CD4-positive, alpha-beta T cell (primary cell): ENCODE measurements around the gene VSNL1. TPM values are rescaled to one million over a fixed set of nuclear protein-coding genes. Genes with fewer than 3 reads are reported as not detected.

Experiments used
- ATAC-seq: fragments of 200-7000 bp; cut with Tn5 transposase; one replicate; pipeline ENCODE4 v1.10.0; 2022; ENCODE audit warnings: mild to moderate bottlenecking; ENCODE audit not compliant: poor library complexity
- CTCF ChIA-PET: fragments of 350-600 bp; sonication (Branson Sonifier 250); formaldehyde crosslinking; loops from one replicate; lab custom pipeline; 2021; ENCODE audit warnings: antibody characterized with exemption, inconsistent platforms; lab: Charles Lee
- POLR2A ChIA-PET: fragments of 350-600 bp; sonication (Branson Sonifier 250); formaldehyde crosslinking; loops from one replicate; lab custom pipeline; 2021; ENCODE audit warnings: antibody characterized with exemption, inconsistent platforms; lab: Charles Lee
- DNase-seq, 14 experiments: peaks; one replicate each; pipeline ENCODE4 v3.0.0-alpha.2; 2013 to 2020; ENCODE audit warnings: mixed read lengths in 2 of 14
- H3K27ac ChIP-seq, 2 donors: one replicate each; pipeline versions ENCODE4 v1.5.1 to v1.7.0; 2013; ENCODE audit warnings: low read length in 2 of 2, low read depth in 1 of 2, mild to moderate bottlenecking in 1 of 2
- H3K27me3 ChIP-seq, 2 experiments: 1 replicate in 1 of 2; 2 replicates in 1 of 2; pipeline versions ENCODE4 v1.6.1 to v1.7.0; 2013; ENCODE audit warnings: low read length in 2 of 2, control low read depth in 1 of 2, mild to moderate bottlenecking in 1 of 2, moderate library complexity in 1 of 2; ENCODE audit not compliant: insufficient read depth in 2 of 2, control insufficient read depth in 1 of 2
- H3K36me3 ChIP-seq: one replicate; pipeline ENCODE4 v1.6.1; 2013; ENCODE audit warnings: low read length, control low read depth; ENCODE audit not compliant: insufficient read depth
- H3K4me1 ChIP-seq: one replicate; pipeline ENCODE4 v1.6.1; 2013; ENCODE audit warnings: low read length, control low read depth; ENCODE audit not compliant: insufficient read depth
- H3K4me3 ChIP-seq: one replicate; pipeline ENCODE4 v1.5.1; 2013; ENCODE audit warnings: mild to moderate bottlenecking, low read length, moderate library complexity
- H3K9me3 ChIP-seq, 2 experiments: 1 replicate in 1 of 2; 2 replicates in 1 of 2; pipeline versions ENCODE4 v1.6.1 to v1.7.0; 2013; ENCODE audit warnings: low read length in 2 of 2, mild to moderate bottlenecking in 2 of 2, control low read depth in 1 of 2, moderate library complexity in 1 of 2; ENCODE audit not compliant: control insufficient read depth in 1 of 2, insufficient read depth in 1 of 2
- H3K27ac Mint-ChIP-seq: one replicate; pipeline ENCODE4 v1.8.0; 2020; ENCODE audit warnings: mixed read lengths
- H3K27me3 Mint-ChIP-seq: one replicate; pipeline ENCODE4 v1.8.0; 2021; ENCODE audit warnings: mixed read lengths
- H3K36me3 Mint-ChIP-seq: one replicate; pipeline ENCODE4 v1.8.0; 2021; ENCODE audit warnings: low read depth, mixed read lengths
- H3K4me1 Mint-ChIP-seq: one replicate; pipeline ENCODE4 v1.8.0; 2021; ENCODE audit warnings: low read depth, mixed read lengths
- H3K4me3 Mint-ChIP-seq: one replicate; pipeline ENCODE4 v1.8.0; 2020; ENCODE audit warnings: mild to moderate bottlenecking, mixed read lengths
- H3K9me3 Mint-ChIP-seq: one replicate; pipeline ENCODE4 v1.8.0; 2020; ENCODE audit warnings: mixed read lengths
- intact Hi-C, 2 experiments: fragments of 100-400 bp; cut with DNase I in 1 of 2; cut with micrococcal nuclease in 1 of 2; formaldehyde crosslinking; loops; one replicate each; pipeline versions ENCODE4 v1.15.1 to v1.9.0; 2023 to 2025; cut with DNase I, micrococcal nuclease
- total RNA-seq, 174 experiments: library from RNA in 2 of 174; stranded (reverse) in 2 of 174; gene quantifications; one replicate each; pipeline ENCODE4 v1.2.3 and lab custom pipeline; 2021 to 2026
- TF ChIP-seq, protein P1 (sequence below): fragments of 200-600 bp; IDR thresholded peaks from one replicate; pipeline ENCODE4 v1.8.0; 2022; ENCODE audit warnings: antibody characterized with exemption, mild to moderate bottlenecking

The VSNL1 gene
- total RNA-seq, 2 experiments from 2014 or later = not detected

DNA sequence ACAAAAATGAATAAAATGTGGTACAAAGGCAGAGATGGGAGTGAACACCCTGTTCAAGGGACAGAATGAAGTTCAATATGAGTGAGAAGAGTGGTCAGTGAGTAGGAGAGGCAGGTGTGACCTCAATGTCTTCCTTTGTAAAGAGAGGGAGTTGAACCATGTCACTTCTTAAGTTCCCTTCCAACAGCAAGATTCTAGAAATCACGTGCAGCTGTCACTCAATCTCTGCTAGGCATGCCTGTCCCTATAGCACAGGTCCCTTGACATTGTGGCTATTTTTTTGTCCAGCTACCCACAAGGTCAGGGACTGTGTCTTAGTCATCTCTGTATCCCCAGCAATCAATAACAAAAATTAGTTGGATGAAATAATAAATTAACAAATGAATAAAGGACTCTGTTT is 66.9 kb downstream of the VSNL1 start:
- Histone ChIP-seq H3K4me1 (no peaks in the 10 kb centered on the region), H3K9me3 (no peaks in the 10 kb centered on the region), H3K4me3 (no peak overlapping the region), H3K27me3 (no peaks in the 10 kb centered on the region), H3K36me3 (no peaks in the 10 kb centered on the region), H3K27ac (no peak overlapping the region)
- no peak for ATAC-seq
- H3K36me3 Mint-ChIP-seq = no peaks in the 10 kb centered on the region
- H3K27me3 Mint-ChIP-seq = peaks cover 23% of the 10 kb centered on the region
- no peaks in the 10 kb centered on the region for H3K4me1 Mint-ChIP-seq
- no peak overlapping the region for H3K4me3 Mint-ChIP-seq
- TF ChIP-seq, protein P1, sequence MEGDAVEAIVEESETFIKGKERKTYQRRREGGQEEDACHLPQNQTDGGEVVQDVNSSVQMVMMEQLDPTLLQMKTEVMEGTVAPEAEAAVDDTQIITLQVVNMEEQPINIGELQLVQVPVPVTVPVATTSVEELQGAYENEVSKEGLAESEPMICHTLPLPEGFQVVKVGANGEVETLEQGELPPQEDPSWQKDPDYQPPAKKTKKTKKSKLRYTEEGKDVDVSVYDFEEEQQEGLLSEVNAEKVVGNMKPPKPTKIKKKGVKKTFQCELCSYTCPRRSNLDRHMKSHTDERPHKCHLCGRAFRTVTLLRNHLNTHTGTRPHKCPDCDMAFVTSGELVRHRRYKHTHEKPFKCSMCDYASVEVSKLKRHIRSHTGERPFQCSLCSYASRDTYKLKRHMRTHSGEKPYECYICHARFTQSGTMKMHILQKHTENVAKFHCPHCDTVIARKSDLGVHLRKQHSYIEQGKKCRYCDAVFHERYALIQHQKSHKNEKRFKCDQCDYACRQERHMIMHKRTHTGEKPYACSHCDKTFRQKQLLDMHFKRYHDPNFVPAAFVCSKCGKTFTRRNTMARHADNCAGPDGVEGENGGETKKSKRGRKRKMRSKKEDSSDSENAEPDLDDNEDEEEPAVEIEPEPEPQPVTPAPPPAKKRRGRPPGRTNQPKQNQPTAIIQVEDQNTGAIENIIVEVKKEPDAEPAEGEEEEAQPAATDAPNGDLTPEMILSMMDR = no peak
- H3K9me3 Mint-ChIP-seq = no peaks in the 10 kb centered on the region
- ChIA-PET CTCF (no interaction called here), POLR2A (no interaction called here)
- no peak overlapping the region for H3K27ac Mint-ChIP-seq
- intact Hi-C loops = no loop called here
- DNase-seq = no peak

DNA sequence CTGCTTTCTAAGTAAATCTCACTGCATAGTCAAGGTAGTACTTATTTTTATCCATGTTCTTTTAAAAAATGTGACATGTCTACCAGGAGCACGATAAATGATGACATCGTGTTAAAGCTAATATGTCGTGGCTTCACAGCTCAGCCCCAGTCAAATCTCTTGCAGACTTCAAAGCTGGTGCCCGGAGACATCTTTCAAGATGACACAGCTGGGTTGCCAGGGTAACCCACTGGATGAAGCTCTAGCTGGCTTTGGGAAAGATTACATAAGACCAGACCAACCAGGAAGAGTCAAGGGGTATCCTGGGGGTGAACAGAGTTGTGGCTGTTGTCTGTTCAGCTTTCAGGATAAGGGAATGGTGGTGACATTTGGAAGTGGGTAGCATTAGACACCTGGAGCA is 67.8 kb downstream of the VSNL1 start:
- DNase-seq = no peak
- H3K4me1 Mint-ChIP-seq = no peaks in the 10 kb centered on the region
- H3K27me3 Mint-ChIP-seq = peaks cover 23% of the 10 kb centered on the region
- no peak overlapping the region for H3K4me3 ChIP-seq
- H3K36me3 ChIP-seq = no peaks in the 10 kb centered on the region
- no peaks in the 10 kb centered on the region for H3K27me3 ChIP-seq
- H3K27ac Mint-ChIP-seq = no peak overlapping the region
- H3K9me3 Mint-ChIP-seq = no peaks in the 10 kb centered on the region
- no peak overlapping the region for H3K4me3 Mint-ChIP-seq
- H3K36me3 Mint-ChIP-seq = no peaks in the 10 kb centered on the region
- ChIA-PET CTCF (no interaction called here), POLR2A (no interaction called here)
- H3K27ac ChIP-seq = no peak overlapping the region
- intact Hi-C loops = no loop called here
- ATAC-seq = no peak
- TF ChIP-seq, protein P1 = no peak
- H3K4me1 ChIP-seq = no peaks in the 10 kb centered on the region
- no peaks in the 10 kb centered on the region for H3K9me3 ChIP-seq

DNA sequence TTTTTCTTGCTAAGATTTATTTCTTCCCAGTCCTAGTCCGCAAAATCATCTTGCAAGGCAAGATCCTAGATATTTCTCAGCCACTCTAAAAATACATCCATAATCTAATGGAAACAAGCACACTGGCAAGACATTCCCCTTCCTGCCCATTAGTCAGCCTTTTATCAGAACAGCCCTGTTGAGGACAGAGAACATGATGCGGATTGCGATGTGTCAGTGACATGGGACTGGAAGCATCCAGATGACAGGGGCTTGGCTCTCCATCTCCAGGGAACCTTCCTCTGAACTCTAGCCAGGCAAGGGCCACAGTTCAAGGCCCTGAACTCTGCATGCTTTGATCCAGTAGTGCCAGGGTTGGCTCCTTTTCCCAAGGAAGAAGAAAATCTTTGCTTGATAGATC is 70.0 kb downstream of the VSNL1 start:
- POLR2A ChIA-PET = no interaction called here
- Histone ChIP-seq H3K36me3 (no peaks in the 10 kb centered on the region), H3K27ac (no peak overlapping the region), H3K4me3 (no peak overlapping the region), H3K4me1 (no peaks in the 10 kb centered on the region), H3K9me3 (no peaks in the 10 kb centered on the region), H3K27me3 (no peaks in the 10 kb centered on the region)
- no peaks in the 10 kb centered on the region for H3K36me3 Mint-ChIP-seq
- ATAC-seq (no peak), DNase-seq (no peak)
- H3K27me3 Mint-ChIP-seq = peaks cover 23% of the 10 kb centered on the region
- H3K27ac Mint-ChIP-seq = no peak overlapping the region
- H3K4me3 Mint-ChIP-seq = no peak overlapping the region
- no peaks in the 10 kb centered on the region for H3K4me1 Mint-ChIP-seq
- CTCF ChIA-PET = no interaction called here
- TF ChIP-seq, protein P1 = no peak
- H3K9me3 Mint-ChIP-seq = no peaks in the 10 kb centered on the region
- intact Hi-C loops = no loop called here
